Endothelial cell of umbilical vein (primary cell): ENCODE results near the gene GDNF. TPM values are rescaled to one million over a fixed set of nuclear protein-coding genes. Genes with fewer than 3 reads are reported as not detected.

ENCODE experiments used
- BruUV-seq: library from RNA; stranded (reverse); fragments of 400-500 nt; replicated peaks from 2 replicates; lab custom pipeline; 2021; lab: Mats Ljungman, UMichigan
- CTCF ChIA-PET: fragments of 300-600, 350-600 bp; sonication (Branson Sonifier 250); formaldehyde crosslinking; loops from one replicate; lab custom pipeline; 2021; ENCODE audit warnings: antibody characterized with exemption, inconsistent platforms; lab: Charles Lee
- POLR2A ChIA-PET: fragments of 300-600, 350-600 bp; sonication (Branson Sonifier 250); formaldehyde crosslinking; loops from one replicate; lab custom pipeline; 2021; ENCODE audit warnings: antibody characterized with exemption, inconsistent platforms; lab: Charles Lee
- DNase-seq: peaks from one replicate; pipeline ENCODE4 v3.0.0-alpha.2; 2011; ENCODE audit warnings: low read depth, low spot score
- FAIRE-seq: peaks from 2 replicates; lab custom pipeline; 2011; peaks lifted over from hg19 to GRCh38; lab: Jason Lieb, UNC
- H2AFZ ChIP-seq: 2 replicates; pipeline ENCODE4 v1.6.0; 2012; ENCODE audit warnings: low read depth, low read length, control low read depth, inconsistent platforms
- H3K27ac ChIP-seq: 2 replicates; pipeline ENCODE4 v1.5.1; 2011; ENCODE audit warnings: low read depth, mild to moderate bottlenecking, control low read depth, low read length, moderate library complexity; ENCODE audit not compliant: insufficient read depth
- H3K27me3 ChIP-seq, 2 experiments: 2 replicates each; pipeline versions ENCODE4 v1.6.0 to v1.6.1; 2011; ENCODE audit warnings: low read length in 2 of 2, mixed read lengths in 1 of 2; ENCODE audit not compliant: control insufficient read depth in 2 of 2, insufficient read depth in 2 of 2
- H3K36me3 ChIP-seq, 2 experiments: 2 replicates in 1 of 2; 3 replicates in 1 of 2; pipeline ENCODE4 v1.5.1; 2011; ENCODE audit warnings: low read length in 2 of 2, mild to moderate bottlenecking in 1 of 2, moderate library complexity in 1 of 2; ENCODE audit not compliant: control insufficient read depth in 2 of 2, insufficient read depth in 2 of 2; ENCODE audit errors: extremely low read depth in 1 of 2
- H3K4me1 ChIP-seq: 3 replicates; pipeline ENCODE4 v1.5.1; 2011; ENCODE audit warnings: mild to moderate bottlenecking, low read length; ENCODE audit not compliant: control insufficient read depth, insufficient read depth; ENCODE audit errors: extremely low read depth
- H3K4me2 ChIP-seq: 2 replicates; pipeline ENCODE4 v1.6.1; 2011; ENCODE audit warnings: low read length, control low read depth, mixed read lengths; ENCODE audit not compliant: insufficient read depth
- H3K4me3 ChIP-seq, 3 experiments: fragments of 200-600 bp in 1 of 3; sonication (generic), shearing (Covaris generic) in 1 of 3; replicated peaks in 1 of 3; 2 replicates each; pipeline ENCODE4 v1.5.1; 2011 to 2016; ENCODE audit warnings: control low read depth in 3 of 3, low read length in 3 of 3, mild to moderate bottlenecking in 2 of 3, inconsistent platforms in 1 of 3, low read depth in 1 of 3, moderate library complexity in 1 of 3; ENCODE audit not compliant: insufficient read depth in 1 of 3
- H3K79me2 ChIP-seq: 2 replicates; pipeline ENCODE4 v1.6.0; 2012; ENCODE audit warnings: low read length, inconsistent platforms; ENCODE audit not compliant: control insufficient read depth, insufficient read depth
- H3K9ac ChIP-seq: replicated peaks from 2 replicates; pipeline ENCODE3; 2011; ENCODE audit warnings: low read length, control low read depth; ENCODE audit not compliant: insufficient read depth; ENCODE audit errors: extremely low read depth
- H3K9me1 ChIP-seq: replicated peaks from 3 replicates; pipeline ENCODE4 v1.6.0; 2011; ENCODE audit warnings: mild to moderate bottlenecking, low read length; ENCODE audit not compliant: control insufficient read depth, insufficient read depth; ENCODE audit errors: extremely low read depth
- H3K9me3 ChIP-seq: replicated peaks from 2 replicates; pipeline ENCODE4 v1.5.1; 2012; ENCODE audit warnings: low read length, inconsistent platforms; ENCODE audit not compliant: control insufficient read depth, insufficient read depth
- H4K20me1 ChIP-seq: replicated peaks from 2 replicates; pipeline ENCODE3; 2011; ENCODE audit warnings: mild to moderate bottlenecking, low read length; ENCODE audit not compliant: control insufficient read depth, insufficient read depth; ENCODE audit errors: extremely low read depth
- EZH2 ChIP-seq: IDR thresholded peaks from 2 replicates; pipeline ENCODE4 v1.6.1; 2012; ENCODE audit warnings: borderline replicate concordance, low read depth, mild to moderate bottlenecking, moderate library complexity, low read length, inconsistent platforms; ENCODE audit not compliant: severe bottlenecking
- FOS ChIP-seq: IDR thresholded peaks from 2 replicates; pipeline ENCODE4 v1.6.1; 2011; ENCODE audit warnings: mild to moderate bottlenecking, low read length, moderate library complexity, borderline replicate concordance; ENCODE audit not compliant: insufficient read depth
- GATA2 ChIP-seq: IDR thresholded peaks from 2 replicates; pipeline ENCODE4 v1.7.0; 2011; ENCODE audit warnings: low read depth, mild to moderate bottlenecking, moderate library complexity, mixed read lengths, low read length; ENCODE audit not compliant: insufficient read length, insufficient read depth
- JUN ChIP-seq: IDR thresholded peaks from 2 replicates; pipeline ENCODE4 v1.6.1; 2011; ENCODE audit warnings: borderline replicate concordance, low read depth; ENCODE audit not compliant: insufficient read length, insufficient read depth
- POLR2A ChIP-seq: IDR thresholded peaks from 2 replicates; pipeline ENCODE4 v1.6.1; 2012; ENCODE audit warnings: low read depth, mild to moderate bottlenecking, control low read depth, low read length
- POLR2AphosphoS5 ChIP-seq: IDR thresholded peaks from 2 replicates; pipeline ENCODE4 v1.6.1; 2012; ENCODE audit warnings: low read depth, mild to moderate bottlenecking, control low read depth, low read length, moderate library complexity; ENCODE audit not compliant: insufficient read depth
- dilution Hi-C: fragments of 300-500 bp; cut with MboI; formaldehyde crosslinking; loops from one replicate; pipeline ENCODE4 v1.15.0; 2019; ENCODE audit warnings: low sequenced_read_pairs; ENCODE audit not compliant: extremely low pct_ligation_motif_present
- intact Hi-C: fragments of 100-400 bp; cut with micrococcal nuclease; formaldehyde crosslinking; loops from one replicate; pipeline ENCODE4 v1.10.0; 2022
- polyA plus RNA-seq, 4 experiments: library from polyadenylated mRNA; depleted of rRNA in 3 of 4; stranded (reverse) in 3 of 4; unstranded in 1 of 4; fragments of >200 nt; gene quantifications; 2 replicates each; pipeline versions ENCODE4 v1.2.1 to v1.2.3, GENCODE V29; 2011 to 2012; ENCODE audit warnings: missing spikeins in 1 of 4
- total RNA-seq: library from RNA; stranded (reverse); gene quantifications from 2 replicates; pipeline ENCODE4 v1.2.3, GENCODE V29; 2021
- TF ChIP-seq, protein P1 (sequence below), 2 donors: IDR thresholded peaks; 1 replicate in 1 of 2; 2 replicates in 1 of 2; pipeline ENCODE4 v1.5.1; 2011; ENCODE audit warnings: low read length in 2 of 2, mild to moderate bottlenecking in 2 of 2, moderate library complexity in 2 of 2, control low read depth in 1 of 2, inconsistent platforms in 1 of 2, low read depth in 1 of 2; ENCODE audit not compliant: insufficient read depth in 1 of 2; ENCODE audit errors: extremely low read depth in 1 of 2
- TF ChIP-seq, protein P2 (sequence below): IDR thresholded peaks from 2 replicates; pipeline ENCODE4 v1.6.1; 2011; ENCODE audit not compliant: insufficient read depth, insufficient read length

Gene GDNF
- total and polyA plus RNA-seq, 2 donors (not counting 3 experiments of a cell fraction or from before 2014, with no cell fraction given) = not detected

DNA sequence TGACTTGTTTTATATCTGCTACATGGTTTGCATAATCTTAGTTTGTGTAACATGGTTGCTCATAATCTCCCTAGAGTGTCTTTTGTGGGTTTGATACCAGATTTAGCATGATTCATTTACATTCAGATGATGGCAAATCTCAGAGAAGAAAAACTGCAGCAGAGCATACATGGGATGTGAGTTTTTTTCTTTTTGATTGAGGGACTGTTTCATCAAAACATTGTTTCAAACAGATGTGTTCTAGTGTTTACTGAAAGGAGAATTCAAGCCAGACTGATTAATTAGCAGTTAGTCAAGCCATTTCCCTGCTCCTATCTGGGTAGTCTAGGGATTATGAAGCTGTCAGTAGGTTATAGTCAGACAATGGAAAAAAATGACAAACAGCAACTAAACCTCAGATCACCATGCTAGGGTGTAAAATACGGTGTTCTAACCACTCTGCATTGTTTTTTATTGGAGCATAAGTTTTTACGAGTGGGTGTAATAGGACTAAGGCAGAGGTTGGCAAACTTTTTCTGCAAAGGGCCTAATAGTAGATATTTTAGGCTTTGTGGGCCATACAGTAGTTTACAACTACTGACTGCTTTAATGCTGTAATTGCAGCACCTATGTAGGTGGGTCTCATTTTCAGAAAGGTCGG is 10.5 kb upstream of the GDNF start:
- Histone ChIP-seq H3K4me1 (no peaks in the 10 kb centered on the region), H3K27me3 (peaks cover 5 to 19% of the 10 kb centered on the region in 2 experiments), H3K9ac (no peak overlapping the region), H3K9me1 (no peaks in the 10 kb centered on the region), H3K36me3 (no peaks in the 10 kb centered on the region), H3K79me2 (no peaks in the 10 kb centered on the region), H3K27ac (no peak overlapping the region), H3K9me3 (no peaks in the 10 kb centered on the region), H3K4me2 (no peak overlapping the region), H3K4me3 (no peak overlapping the region), H4K20me1 (no peaks in the 10 kb centered on the region), H2AFZ (no peak overlapping the region)
- no peak for FAIRE-seq
- POLR2A ChIA-PET = no interaction called here
- no peak for DNase-seq
- TF ChIP-seq, protein P1, sequence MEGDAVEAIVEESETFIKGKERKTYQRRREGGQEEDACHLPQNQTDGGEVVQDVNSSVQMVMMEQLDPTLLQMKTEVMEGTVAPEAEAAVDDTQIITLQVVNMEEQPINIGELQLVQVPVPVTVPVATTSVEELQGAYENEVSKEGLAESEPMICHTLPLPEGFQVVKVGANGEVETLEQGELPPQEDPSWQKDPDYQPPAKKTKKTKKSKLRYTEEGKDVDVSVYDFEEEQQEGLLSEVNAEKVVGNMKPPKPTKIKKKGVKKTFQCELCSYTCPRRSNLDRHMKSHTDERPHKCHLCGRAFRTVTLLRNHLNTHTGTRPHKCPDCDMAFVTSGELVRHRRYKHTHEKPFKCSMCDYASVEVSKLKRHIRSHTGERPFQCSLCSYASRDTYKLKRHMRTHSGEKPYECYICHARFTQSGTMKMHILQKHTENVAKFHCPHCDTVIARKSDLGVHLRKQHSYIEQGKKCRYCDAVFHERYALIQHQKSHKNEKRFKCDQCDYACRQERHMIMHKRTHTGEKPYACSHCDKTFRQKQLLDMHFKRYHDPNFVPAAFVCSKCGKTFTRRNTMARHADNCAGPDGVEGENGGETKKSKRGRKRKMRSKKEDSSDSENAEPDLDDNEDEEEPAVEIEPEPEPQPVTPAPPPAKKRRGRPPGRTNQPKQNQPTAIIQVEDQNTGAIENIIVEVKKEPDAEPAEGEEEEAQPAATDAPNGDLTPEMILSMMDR (IDR thresholded peaks at IDR 0.05; ENCODE audit: extremely low read depth in 1 of 2, insufficient read depth in 1 of 2, low read depth in 1 of 2, low read length in 2 of 2) = no peak
- TF ChIP-seq POLR2A = no peak
- no peak for TF ChIP-seq GATA2
- TF ChIP-seq, protein P2, sequence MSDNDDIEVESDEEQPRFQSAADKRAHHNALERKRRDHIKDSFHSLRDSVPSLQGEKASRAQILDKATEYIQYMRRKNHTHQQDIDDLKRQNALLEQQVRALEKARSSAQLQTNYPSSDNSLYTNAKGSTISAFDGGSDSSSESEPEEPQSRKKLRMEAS = no peak
- no peak for TF ChIP-seq EZH2
- no peak for TF ChIP-seq POLR2AphosphoS5
- TF ChIP-seq FOS = no peak
- TF ChIP-seq JUN = no peak
- no TSS peak for BruUV-seq
- dilution Hi-C loops (no loop called here), intact Hi-C loops (no loop called here)
- CTCF ChIA-PET = interaction anchor here (1.4 kb wide), 1 partner anchor 14 kb away, joined by 6 read pairs; no protein-coding TSS in a partner anchor
